ENCODE results near the gene MAZ. TPM values are rescaled to one million over a fixed set of nuclear protein-coding genes. Genes with fewer than 3 reads are reported as not detected.
"Not testable (repeated sequence)": the region's sequence is repeated elsewhere in the genome, so short reads cannot be mapped to it uniquely, and the experiment has no call there.

MAZ gene
- 100 to 1,000 TPM in 4 of 5 donors, 10 to 100 TPM in 1; 11.7 to 865 (median 117) TPM for total RNA-seq
- 100 to 1,000 TPM in 2 of 3 donors, 10 to 100 TPM in 1; 79.9 to 160 (median 102) TPM for polyA plus RNA-seq
- long read RNA-seq, donor 1, transcript MAZ-202 (5 exons, 2,532 nt), result major isoform, 12 of 26 reads
- long read RNA-seq, donor 1, transcript MAZ-201 (6 exons, 2,698 nt), result minor isoform, 7 of 26 reads
- long read RNA-seq, donor 1, partial matches to known transcripts, result 5 of 26 reads
- long read RNA-seq, donor 1, other reads (novel, unspliced or antisense), result 0 of 26 reads
- long read RNA-seq, donor 2, transcript MAZ-201 (6 exons, 2,698 nt), result minor isoform, 8 of 33 reads
- long read RNA-seq, donor 2, transcript MAZ-202 (5 exons, 2,532 nt), result major isoform, 19 of 33 reads
- long read RNA-seq, donor 2, partial matches to known transcripts, result 0 of 33 reads
- long read RNA-seq, donor 2, other reads (novel, unspliced or antisense), result 0 of 33 reads
- long read RNA-seq, donor 3, transcript MAZ-202 (5 exons, 2,532 nt), result major isoform, 11 of 22 reads
- long read RNA-seq, donor 3, partial matches to known transcripts, result 7 of 22 reads
- long read RNA-seq, donor 3, other reads (novel, unspliced or antisense), result 0 of 22 reads
- long read RNA-seq, donor 4, partial matches to known transcripts, result 0 of 1 reads
- long read RNA-seq, donor 4, other reads (novel, unspliced or antisense), result 0 of 1 reads
- long read RNA-seq, donor 5, transcript MAZ-202 (5 exons, 2,532 nt), result major isoform, 24 of 121 reads
- long read RNA-seq, donor 5, transcript MAZ-201 (6 exons, 2,698 nt), result minor isoform, 7 of 121 reads
- long read RNA-seq, donor 5, partial matches to known transcripts, result 86 of 121 reads
- long read RNA-seq, donor 5, other reads (novel, unspliced or antisense), result 0 of 121 reads
- long read RNA-seq, donor 6, transcript MAZ-201 (6 exons, 2,698 nt), result minor isoform, 20 of 85 reads
- long read RNA-seq, donor 6, transcript MAZ-202 (5 exons, 2,532 nt), result major isoform, 36 of 85 reads
- long read RNA-seq, donor 6, partial matches to known transcripts, result 22 of 85 reads
- long read RNA-seq, donor 6, other reads (novel, unspliced or antisense), result 0 of 85 reads
- long read RNA-seq, donor 7, transcript MAZ-202 (5 exons, 2,532 nt), result major isoform, 30 of 140 reads
- long read RNA-seq, donor 7, transcript MAZ-201 (6 exons, 2,698 nt), result minor isoform, 6 of 140 reads
- long read RNA-seq, donor 7, partial matches to known transcripts, result 100 of 140 reads
- long read RNA-seq, donor 7, other reads (novel, unspliced or antisense), result 0 of 140 reads
- long read RNA-seq, donor 8, transcript MAZ-202 (5 exons, 2,532 nt), result major isoform, 10 of 19 reads
- long read RNA-seq, donor 8, transcript MAZ-201 (6 exons, 2,698 nt), result minor isoform, 6 of 19 reads
- long read RNA-seq, donor 8, partial matches to known transcripts, result 0 of 19 reads
- long read RNA-seq, donor 8, other reads (novel, unspliced or antisense), result 0 of 19 reads
- long read RNA-seq, donor 9, partial matches to known transcripts, result 8 of 14 reads
- long read RNA-seq, donor 9, other reads (novel, unspliced or antisense), result 0 of 14 reads
- long read RNA-seq, donor 10, transcript MAZ-202 (5 exons, 2,532 nt), result minor isoform, 8 of 21 reads
- long read RNA-seq, donor 10, transcript MAZ-201 (6 exons, 2,698 nt), result major isoform, 9 of 21 reads
- long read RNA-seq, donor 10, partial matches to known transcripts, result 0 of 21 reads
- long read RNA-seq, donor 10, other reads (novel, unspliced or antisense), result 0 of 21 reads

DNA sequence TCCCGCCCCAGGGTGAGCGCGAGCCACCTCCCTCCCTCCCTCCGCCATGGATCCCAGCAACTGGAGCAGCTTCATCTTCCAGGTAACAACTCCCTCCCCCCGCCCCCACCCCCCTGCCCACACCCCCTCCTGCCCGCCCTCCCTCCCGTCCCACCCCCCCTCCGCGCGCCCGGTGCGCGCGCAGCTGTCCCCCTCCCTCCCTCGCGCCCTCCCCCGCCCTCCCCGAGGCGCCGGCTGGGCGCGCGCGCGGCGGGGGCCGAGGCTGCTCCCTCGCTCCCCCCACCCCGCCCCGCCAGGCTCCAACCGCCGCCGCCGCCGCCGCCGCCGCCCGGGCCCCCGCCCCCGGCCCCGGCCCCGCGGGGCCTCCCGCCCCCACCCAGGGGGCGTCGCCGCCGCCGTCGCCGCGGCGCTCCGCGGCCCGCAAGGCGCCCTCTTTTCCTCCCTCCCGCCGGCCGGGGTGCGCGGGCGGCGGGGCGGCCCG lies at the start of gene MAZ:
MAZ (plus strand) TSS at position 431 of the 481 bp plus-strand sequence. CDS start 173 bp downstream, outside the sequence.
- Histone ChIP-seq H3K27me3 (no peaks in the 10 kb centered on the region), H3K27ac (peak within 1 kb of the TSS; percentile 94 to 99 (median 97)), H3K36me3 (peaks cover 17 to 39% (median 25%) of the 10 kb centered on the region in 4 donors), H3K9me3 (no peaks in the 10 kb centered on the region), H3K4me1 (peaks cover 48 to 54% (median 54%) of the 10 kb centered on the region in 4 donors), H3K4me3 (peak within 1 kb of the TSS; percentile 63 to 85 (median 77))
- TF ChIP-seq POLR2AphosphoS5 (IDR thresholded peaks at IDR 0.05), result no peak
- TF ChIP-seq EP300 (IDR thresholded peaks at IDR 0.05), result no peak
- TF ChIP-seq POLR2A (IDR thresholded peaks at IDR 0.05), result no peak
- TF ChIP-seq, protein P1, sequence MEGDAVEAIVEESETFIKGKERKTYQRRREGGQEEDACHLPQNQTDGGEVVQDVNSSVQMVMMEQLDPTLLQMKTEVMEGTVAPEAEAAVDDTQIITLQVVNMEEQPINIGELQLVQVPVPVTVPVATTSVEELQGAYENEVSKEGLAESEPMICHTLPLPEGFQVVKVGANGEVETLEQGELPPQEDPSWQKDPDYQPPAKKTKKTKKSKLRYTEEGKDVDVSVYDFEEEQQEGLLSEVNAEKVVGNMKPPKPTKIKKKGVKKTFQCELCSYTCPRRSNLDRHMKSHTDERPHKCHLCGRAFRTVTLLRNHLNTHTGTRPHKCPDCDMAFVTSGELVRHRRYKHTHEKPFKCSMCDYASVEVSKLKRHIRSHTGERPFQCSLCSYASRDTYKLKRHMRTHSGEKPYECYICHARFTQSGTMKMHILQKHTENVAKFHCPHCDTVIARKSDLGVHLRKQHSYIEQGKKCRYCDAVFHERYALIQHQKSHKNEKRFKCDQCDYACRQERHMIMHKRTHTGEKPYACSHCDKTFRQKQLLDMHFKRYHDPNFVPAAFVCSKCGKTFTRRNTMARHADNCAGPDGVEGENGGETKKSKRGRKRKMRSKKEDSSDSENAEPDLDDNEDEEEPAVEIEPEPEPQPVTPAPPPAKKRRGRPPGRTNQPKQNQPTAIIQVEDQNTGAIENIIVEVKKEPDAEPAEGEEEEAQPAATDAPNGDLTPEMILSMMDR (IDR thresholded peaks at IDR 0.05), result no peak
- intact Hi-C loops (cut with DNase I; ENCODE audit: low total_unique reads), result loop anchor here (5.0 kb wide), 1 partner anchor 51 kb away; no protein-coding TSS in a partner anchor
- WGBS, 5 donors, result 0 to 2% (median 0%) methylated on average over 7 to 47 of the region's 67 CpGs; no CpG with 5 or more reads in 2 of the 5 donors
- no peak for DNase-seq

DNA sequence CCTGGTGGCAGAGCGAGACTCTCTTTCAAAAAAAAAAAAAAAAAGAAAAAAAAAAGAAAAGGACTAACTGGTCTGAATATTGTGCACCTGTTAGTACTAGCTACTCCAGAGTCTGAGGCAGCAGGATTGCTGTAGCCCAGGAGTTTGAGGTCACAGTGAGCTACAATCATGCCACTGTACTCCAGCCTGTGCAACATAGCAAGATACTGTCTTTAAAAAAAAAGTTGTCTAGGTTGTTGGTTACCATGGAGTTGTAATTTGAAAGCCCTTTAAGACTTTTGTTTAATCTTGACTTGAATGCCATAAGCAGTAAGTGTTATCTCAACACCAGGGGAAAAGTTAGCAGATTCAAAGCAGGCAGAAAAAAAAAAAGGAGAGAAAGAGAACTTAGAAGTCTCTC lies 49.7 kb upstream of the MAZ start:
- no peak overlapping the region for H3K4me3 ChIP-seq
- TF ChIP-seq POLR2A (IDR thresholded peaks at IDR 0.05) (no peak), POLR2AphosphoS5 (IDR thresholded peaks at IDR 0.05) (no peak), EP300 (IDR thresholded peaks at IDR 0.05) (no peak)
- TF ChIP-seq, protein P1 (IDR thresholded peaks at IDR 0.05), result no peak
- DNase-seq, result peak in 1 of 2 donors; percentile 63
- intact Hi-C loops (cut with DNase I; ENCODE audit: low total_unique reads), result no loop called here
- 23 to 56% (median 32%) methylated on average over 1 of the region's 1 CpG for WGBS, 5 donors
- no peaks in the 10 kb centered on the region for H3K27me3 ChIP-seq
- H3K27ac ChIP-seq, result no peak overlapping the region
- peaks cover 0 to 8% (median 0%) of the 10 kb centered on the region in 4 donors for H3K4me1 ChIP-seq
- no peaks in the 10 kb centered on the region for H3K36me3 ChIP-seq
- no peaks in the 10 kb centered on the region for H3K9me3 ChIP-seq

DNA sequence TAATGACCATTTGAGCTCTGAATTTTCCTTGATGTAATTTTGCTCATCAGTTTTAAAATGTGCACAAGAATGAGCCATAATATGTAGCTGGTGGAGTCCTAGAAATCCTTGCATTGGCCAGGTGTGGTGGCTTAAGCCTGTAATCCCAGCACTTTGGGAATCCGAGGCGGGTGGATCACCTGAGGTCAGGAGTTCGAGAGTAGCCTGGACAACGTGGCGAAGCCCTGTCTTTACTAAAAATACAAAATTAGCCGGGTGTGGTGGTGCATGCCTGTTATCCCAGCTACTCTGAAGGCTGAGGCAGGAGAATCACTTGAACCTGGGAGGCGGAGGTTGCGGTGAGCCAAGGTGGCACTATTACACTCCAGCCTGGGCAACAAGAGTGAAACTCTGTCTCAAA lies 49.2 kb upstream of the MAZ start:
- DNase-seq; H3K9me3 ChIP-seq; H3K4me1 ChIP-seq; intact Hi-C loops (cut with DNase I; ENCODE audit: low total_unique reads); H3K27ac ChIP-seq; H3K4me3 ChIP-seq; H3K27me3 ChIP-seq; H3K36me3 ChIP-seq: not testable (repeated sequence)
- 49 to 74% (median 55%) methylated on average over 8 of the region's 8 CpGs for WGBS, 5 donors

DNA sequence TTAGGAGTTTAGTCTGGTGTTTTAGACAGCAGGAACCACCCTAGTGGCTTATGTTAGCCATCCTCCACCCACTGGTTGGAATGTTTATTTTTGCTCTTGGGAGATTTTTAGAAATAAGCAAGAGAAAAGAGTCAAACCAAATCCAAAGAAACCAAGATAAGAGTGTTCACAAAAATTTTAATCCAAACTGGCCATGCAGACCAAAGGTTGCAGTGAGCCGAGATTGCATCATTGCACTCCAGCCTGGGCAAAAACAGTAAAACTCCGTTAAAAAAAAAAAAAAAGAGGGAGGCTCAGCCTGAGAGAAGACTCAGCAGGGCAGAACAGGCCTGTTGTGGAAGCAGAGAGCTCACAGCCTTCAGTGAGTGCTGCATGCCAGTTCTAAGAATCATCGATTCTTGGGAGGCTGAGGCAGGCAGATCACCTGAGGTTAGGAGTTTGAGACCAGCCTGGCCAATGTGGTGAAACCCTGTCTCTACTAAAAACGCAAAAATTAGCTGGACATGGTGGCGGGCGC lies 48.3 kb upstream of the MAZ start:
- 54 to 68% (median 63%) methylated on average over 6 of the region's 6 CpGs for WGBS, 5 donors
- TF ChIP-seq EP300 (IDR thresholded peaks at IDR 0.05) (no peak), POLR2AphosphoS5 (IDR thresholded peaks at IDR 0.05) (no peak), POLR2A (IDR thresholded peaks at IDR 0.05) (no peak)
- TF ChIP-seq, protein P1 (IDR thresholded peaks at IDR 0.05), result no peak
- Histone ChIP-seq H3K27ac (no peak overlapping the region), H3K4me1 (peaks cover 0 to 8% (median 0%) of the 10 kb centered on the region in 4 donors), H3K9me3 (no peaks in the 10 kb centered on the region), H3K36me3 (no peaks in the 10 kb centered on the region), H3K4me3 (no peak overlapping the region), H3K27me3 (no peaks in the 10 kb centered on the region)
- DNase-seq, result no peak
- intact Hi-C loops (cut with DNase I; ENCODE audit: low total_unique reads), result no loop called here
